ENCODE measurements around the gene PRKCD.

The PRKCD gene

DNA sequence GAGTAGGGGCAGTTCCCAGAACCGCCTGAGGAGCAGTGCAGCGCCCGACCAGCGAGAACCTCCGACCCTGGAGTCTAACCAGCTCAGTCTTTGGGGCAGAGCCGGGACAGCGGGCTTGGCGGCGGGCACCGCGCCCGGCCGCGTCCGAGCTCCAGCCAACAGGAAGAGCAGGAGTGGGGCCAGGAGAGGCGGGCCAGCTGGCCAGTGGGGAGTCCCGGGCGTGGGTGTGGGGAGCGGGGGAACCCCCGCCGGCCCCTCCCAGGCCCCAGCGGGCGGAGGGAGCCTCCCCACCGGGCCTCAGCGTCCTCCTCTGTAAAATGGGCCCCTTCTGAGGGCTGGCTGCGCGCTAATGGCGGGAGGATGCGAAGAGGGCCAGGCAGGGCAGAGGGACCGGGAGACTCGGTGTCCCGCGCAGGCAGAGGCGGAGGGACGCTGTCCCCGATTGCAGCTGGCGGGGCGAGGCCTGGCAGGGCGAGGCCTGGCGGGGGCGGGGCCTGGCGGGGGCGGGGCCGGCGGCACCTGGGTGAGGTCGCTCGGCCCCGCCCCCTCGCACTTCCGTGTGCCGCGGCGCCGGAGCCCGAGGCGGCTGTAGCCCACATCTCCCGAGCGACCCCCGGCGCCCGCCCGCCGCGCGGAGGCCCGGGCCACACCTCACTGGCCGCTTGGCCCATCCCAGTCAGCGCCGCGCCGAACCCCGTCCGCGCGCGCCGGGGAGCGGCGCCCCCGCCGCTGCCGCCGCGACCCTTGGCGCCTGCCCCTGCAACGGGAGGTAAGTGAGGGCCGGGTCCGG is at the start of gene PRKCD:
Gene PRKCD, plus strand, starts transcription at position 550 of the 790 bp plus-strand sequence. CDS start 17,214 bp downstream, outside the sequence.
- DNase-seq, result no peak

- DNase-seq, result no peak
Measured at GRCh38 chr3:53111822-53112221, 49.2 kb upstream of the PRKCD start.

DNA sequence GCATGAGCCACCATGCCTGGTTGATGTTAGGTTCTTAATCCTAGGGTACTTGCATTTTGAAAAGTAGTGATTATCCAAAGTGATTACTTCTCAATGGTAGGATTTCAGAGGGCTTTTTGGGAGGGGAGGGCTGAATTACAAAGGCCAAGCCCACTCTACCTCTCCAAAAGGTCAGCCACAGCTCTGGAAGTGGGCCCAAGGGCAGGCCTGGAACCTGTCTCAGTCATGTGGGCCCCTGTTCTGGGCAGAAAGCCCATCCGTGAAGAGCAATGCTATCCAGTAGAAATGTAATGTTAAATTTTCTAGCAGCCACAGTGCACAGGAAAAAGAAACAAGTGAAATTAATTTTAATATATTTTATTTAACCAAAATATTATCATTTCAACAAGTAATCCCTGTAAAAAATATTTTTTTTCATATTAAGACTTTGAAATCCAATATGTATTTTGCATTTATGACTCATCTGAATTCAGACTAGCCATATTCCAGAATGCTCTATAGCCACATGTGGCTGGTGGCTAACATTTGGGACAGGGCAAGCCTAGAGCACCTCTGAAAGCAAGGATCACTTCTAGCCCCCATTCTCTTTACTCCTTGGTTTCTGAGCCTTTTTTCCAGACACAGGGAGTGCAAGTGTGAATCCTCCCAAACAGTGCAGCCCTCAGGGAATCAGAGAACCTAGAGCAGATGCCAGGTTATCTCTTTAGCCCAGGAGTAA is 47.6 kb upstream of the PRKCD start:
- DNase-seq, result no peak

- DNase-seq, result peak; percentile 55
Measured at GRCh38 chr3:53114011-53114400, 47.0 kb upstream of the PRKCD start.

- DNase-seq, result no peak
Measured at GRCh38 chr3:53114412-53115074, 46.5 kb upstream of the PRKCD start.

DNA sequence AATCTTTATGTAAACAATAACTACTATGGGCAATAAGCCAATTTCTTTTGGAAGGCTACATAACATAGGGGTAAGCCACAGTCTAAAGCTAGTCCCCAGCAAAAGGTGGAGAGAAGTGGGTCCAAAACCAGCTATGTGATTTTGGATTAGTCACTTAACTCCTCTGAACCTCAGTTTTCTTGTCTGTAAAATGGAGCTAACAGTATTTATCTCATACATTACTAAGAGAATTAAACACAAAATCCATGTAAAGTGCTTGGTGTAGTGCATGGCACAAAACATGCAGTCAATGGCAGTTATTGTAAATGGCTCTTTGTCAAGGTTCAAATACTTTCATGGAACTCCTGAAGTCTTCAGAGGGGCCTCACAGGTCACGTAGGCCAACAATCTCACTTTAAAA is 44.1 kb upstream of the PRKCD start:
- DNase-seq, result no peak

DNA sequence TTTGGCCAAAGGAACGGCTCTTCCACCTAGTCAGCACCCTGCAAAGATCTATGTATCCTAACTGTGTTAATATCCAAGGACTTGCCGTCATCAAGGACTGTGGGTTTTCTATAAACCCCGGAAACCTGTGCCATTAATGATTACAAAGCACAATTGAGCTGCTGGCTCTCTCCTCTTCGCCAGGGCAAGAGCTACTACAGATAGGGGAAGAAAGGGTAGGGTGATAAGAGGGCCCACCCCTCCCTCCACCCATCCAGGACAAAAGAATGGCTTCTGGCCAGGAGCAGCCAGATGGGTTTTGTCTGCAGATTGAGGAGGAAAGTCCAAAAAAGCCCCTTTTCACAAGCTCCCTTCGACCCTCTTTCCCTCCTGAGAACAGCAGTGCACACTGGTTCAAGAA is 40.7 kb upstream of the PRKCD start:
- DNase-seq, result no peak

DNA sequence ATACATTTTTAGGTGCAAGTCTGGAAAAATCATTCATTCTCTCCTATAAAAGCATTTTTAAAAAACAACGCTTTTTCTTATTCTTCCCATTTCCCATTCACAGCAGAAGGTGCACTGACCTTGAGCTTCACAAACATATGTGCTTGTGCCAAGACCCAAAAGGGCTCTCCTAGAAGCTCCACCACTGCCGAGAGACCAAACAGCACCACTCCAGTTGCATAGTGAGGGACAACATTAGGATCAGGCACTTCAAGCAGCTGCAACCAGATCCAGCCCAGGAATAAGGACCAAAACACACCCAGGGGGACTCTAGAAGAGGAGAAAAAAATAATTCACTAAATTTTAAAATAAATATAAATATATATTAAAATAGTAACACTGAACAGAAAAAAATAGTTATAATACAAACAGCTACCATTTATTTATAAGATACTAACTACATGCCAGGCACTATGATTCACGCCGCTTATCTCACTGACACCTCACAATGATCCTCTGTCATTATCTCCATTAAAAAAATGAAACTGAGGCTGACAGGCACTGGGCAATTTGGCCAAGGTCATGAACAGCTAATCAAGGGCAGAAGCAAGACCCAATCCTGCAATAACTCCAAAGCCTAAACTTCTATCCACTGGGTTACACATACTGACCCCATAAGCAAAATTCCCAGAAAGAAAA is 38.6 kb upstream of the PRKCD start:
- no peak for DNase-seq

DNA sequence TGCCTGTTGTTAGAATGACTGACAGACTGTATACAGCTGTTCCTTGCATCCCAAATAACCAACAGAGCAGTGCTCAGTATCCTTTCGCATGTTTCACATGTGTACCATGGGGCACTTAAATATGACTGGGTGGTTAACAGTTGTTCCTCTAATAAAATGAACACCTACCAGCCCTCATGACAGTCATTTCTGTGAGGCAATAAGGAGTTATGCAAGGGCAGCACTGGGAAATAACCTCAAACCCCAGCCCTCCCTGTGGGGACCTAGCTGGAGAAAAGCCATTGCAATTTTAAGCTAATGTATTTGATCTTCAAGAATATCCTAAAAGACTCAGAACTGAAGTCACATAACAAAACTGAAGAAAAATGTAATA is 38.1 kb upstream of the PRKCD start:
- peak; percentile 42 for DNase-seq

DNA sequence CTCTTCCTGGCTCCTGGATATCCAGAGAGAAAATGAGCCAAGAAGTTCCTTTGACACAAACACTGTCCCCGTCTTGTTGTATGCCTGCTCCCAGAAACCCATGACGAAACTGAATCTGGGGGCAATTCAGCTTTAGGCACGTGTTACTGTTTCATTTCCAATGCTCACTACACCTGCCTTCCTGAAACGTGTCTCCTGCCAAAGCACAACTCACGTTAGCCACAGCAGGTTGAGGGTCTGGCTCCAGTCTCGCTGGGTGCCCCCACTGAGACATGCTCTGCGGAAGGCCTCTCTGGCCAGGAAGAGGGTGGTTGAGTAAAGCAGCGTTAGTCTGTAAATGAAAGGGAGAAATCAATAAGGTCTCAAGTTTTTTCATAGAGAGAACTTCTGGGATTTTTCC is 37.5 kb upstream of the PRKCD start:
- DNase-seq, result no peak

DNA sequence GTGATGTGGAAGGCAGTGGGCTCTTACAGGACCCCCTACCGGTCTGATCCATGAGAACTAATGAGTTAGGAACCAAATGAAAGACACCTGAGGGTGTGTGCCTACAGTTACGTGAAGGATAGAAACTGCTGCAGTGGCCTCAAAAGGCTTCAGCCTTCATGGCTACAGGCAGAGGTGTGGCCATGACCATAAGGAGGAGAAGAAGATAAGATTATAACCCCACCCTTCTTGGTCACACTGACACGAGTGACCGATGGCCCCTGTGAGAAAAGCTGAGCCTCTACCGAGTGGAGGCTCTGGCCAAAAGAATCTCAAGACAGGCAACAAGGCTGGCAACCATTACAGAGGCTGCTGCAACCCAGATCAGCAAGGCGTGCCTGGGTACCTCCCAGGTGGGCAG is 37.1 kb upstream of the PRKCD start:
- no peak for DNase-seq

GRCh38 chr3:53126601-53127000 is 34.4 kb upstream of the PRKCD start:
- DNase-seq, result no peak

GRCh38 chr3:53129344-53129743 is 31.7 kb upstream of the PRKCD start:
- DNase-seq, result no peak

GRCh38 chr3:53130179-53131061 is 30.6 kb upstream of the PRKCD start, which contains the start of gene RFT1:
TSS of gene RFT1 (minus strand) at chr3:53130435. CDS start at chr3:53130400, 35 bp downstream.
- DNase-seq, result peak; percentile 77

DNA sequence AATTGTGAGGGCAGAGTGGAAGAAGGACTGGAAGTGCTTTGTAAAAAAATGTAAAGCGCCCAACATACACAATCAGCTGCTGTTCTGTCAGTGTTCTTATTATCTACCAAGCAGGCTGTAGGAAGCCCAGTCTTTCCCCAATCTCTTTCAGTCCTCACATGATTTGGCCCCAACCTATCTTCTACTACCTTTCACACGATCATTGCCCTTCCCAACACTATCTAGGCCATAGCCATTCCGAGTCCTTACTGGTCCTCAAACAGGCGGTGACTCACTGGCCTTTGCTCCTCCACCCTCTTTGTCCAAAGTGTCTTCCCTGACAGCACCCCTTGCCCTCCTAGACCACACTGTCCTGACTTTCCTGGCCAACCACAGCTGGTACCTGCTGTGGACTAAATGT is 29.9 kb upstream of the PRKCD start:
- no peak for DNase-seq

DNA sequence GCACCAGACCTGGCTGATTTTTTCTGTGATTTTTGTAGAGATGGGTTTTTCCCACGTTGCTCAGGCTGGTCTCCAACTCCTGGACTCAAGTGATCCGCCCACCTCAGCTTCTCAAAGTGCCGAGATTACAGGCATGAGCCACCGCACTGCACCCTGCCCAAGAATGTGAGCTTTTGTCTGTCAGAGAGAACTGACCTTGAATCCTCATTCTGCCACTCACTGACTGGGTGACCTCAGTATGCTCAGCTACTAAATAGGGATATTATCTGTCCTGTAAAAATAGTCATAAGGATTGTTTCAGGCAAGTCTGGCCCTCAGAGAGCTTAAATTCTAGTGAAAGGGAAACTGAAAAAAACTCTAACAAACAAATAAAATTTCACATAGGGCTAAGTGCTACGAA is 28.7 kb upstream of the PRKCD start:
- no peak for DNase-seq

GRCh38 chr3:53134631-53135232 is 26.3 kb upstream of the PRKCD start:
- DNase-seq, result no peak

DNA sequence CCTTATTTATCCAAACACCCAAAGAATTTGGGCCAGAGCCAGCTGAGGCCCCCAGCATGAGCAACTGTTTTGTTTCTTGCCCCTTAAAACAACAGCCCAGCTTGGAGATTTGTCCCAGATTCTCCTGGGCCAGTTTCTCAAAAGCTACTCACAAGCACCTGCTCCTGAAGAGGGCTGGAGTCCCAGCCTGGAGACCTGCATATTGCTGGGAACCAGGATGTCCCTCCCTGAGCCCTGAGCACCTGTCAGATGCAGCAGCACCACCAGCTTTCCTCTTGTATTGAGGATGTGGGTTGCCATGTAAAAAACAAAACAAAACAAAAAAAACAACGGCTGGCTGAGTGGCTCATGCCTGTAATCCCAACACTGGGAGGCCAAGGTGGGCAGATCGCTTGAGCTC is 23.8 kb upstream of the PRKCD start:
- DNase-seq, result no peak

- no peak for DNase-seq
Measured at GRCh38 chr3:53137835-53138446, 23.1 kb upstream of the PRKCD start.

DNA sequence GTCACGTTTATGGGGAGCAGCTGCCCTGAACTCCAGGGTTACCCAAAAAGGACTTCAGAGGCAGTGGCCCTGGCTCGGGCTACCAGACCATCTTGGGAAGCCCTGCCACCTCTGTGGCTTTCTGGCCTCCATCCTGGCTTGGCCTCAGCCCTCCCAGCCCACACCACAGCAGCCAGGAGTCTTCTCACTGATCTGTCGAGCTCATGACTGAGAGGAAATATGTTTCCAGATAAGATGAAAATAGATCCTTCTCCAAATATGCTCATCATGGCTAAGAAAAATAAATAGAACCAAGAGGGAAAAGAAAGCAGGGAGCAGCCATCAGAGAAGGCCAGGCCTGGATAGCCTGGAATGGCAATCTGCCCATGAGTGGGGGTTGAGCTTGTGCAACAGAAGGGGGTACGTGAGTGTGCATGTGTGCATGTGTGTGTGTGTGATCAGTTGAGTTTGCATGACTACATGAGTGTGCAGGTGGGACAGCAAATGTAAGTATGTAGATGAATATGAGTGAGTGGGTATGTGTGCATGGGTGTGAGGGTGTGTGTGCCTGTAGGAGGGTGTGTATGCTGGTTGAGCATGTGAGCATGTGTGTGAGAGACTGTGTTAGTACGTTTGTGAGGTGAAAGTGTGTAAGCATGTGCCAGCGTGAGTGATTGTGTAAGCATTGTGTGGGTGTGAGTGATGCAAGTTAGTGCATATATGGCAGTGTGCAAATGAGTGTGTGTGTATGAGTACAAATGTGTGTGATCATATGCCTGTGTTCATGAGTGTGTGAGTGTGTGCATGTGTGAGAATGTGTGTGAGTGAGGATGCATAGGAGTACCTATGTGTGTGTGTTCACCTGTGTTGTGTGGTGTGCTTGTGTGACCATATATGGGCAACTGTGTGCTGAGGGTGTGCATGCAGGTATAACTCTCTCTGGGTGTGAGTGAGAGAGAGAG is 20.8 kb upstream of the PRKCD start:
- no peak for DNase-seq

All from SIG-M5 (cell line).